Mesendoderm (in vitro differentiated cells): ENCODE measurements around the gene CTNND2.

ENCODE experiments used
- DNase-seq: peaks from one replicate; pipeline ENCODE4 v3.0.0; 2013
- H2AK5ac ChIP-seq: 2 replicates; pipeline ENCODE4 v1.6.1; 2013; ENCODE audit warnings: low read length, inconsistent platforms
- H2BK120ac ChIP-seq: 2 replicates; pipeline ENCODE4 v1.6.1; 2013; ENCODE audit warnings: low read depth, mild to moderate bottlenecking, low read length, moderate library complexity, mixed read lengths
- H2BK15ac ChIP-seq: replicated peaks from 2 replicates; pipeline ENCODE4 v1.6.1; 2013; ENCODE audit warnings: low read depth, mild to moderate bottlenecking, moderate library complexity
- H2BK5ac ChIP-seq: 2 replicates; pipeline ENCODE4 v1.6.1; 2013; ENCODE audit warnings: low read length, inconsistent platforms
- H3K18ac ChIP-seq: 2 replicates; pipeline ENCODE4 v1.6.1; 2013; ENCODE audit warnings: mild to moderate bottlenecking, low read length, mixed read lengths
- H3K23ac ChIP-seq: one replicate; pipeline ENCODE4 v1.6.1; 2013; ENCODE audit warnings: low read length
- H3K27ac ChIP-seq: 2 replicates; pipeline ENCODE4 v1.5.1; 2013; ENCODE audit warnings: low read depth, mild to moderate bottlenecking, inconsistent platforms, low read length, moderate library complexity
- H3K27me3 ChIP-seq: 2 replicates; pipeline ENCODE4 v1.6.1; 2013; ENCODE audit warnings: low read length, control low read depth, mild to moderate bottlenecking, inconsistent platforms; ENCODE audit not compliant: insufficient read depth, poor library complexity
- H3K36me3 ChIP-seq: 2 replicates; pipeline ENCODE4 v1.6.1; 2013; ENCODE audit warnings: low read length, inconsistent platforms; ENCODE audit not compliant: control insufficient read depth, insufficient read depth
- H3K4ac ChIP-seq: one replicate; pipeline ENCODE4 v1.6.1; 2013; ENCODE audit warnings: low read depth, mild to moderate bottlenecking, low read length, moderate library complexity
- H3K4me1 ChIP-seq: 2 replicates; pipeline ENCODE4 v1.6.1; 2013; ENCODE audit warnings: low read depth, low read length, inconsistent platforms; ENCODE audit not compliant: control insufficient read depth
- H3K4me2 ChIP-seq: 2 replicates; pipeline ENCODE4 v1.6.1; 2013; ENCODE audit warnings: low read length
- H3K4me3 ChIP-seq: 2 replicates; pipeline ENCODE4 v1.5.1; 2013; ENCODE audit warnings: mild to moderate bottlenecking, low read length
- H3K56ac ChIP-seq: one replicate; pipeline ENCODE4 v1.6.1; 2013; ENCODE audit warnings: low read length
- H3K79me1 ChIP-seq: 2 replicates; pipeline ENCODE4 v1.6.1; 2013; ENCODE audit warnings: low read length, inconsistent platforms
- H3K79me2 ChIP-seq: 2 replicates; pipeline ENCODE4 v1.6.1; 2013; ENCODE audit warnings: mild to moderate bottlenecking, low read length; ENCODE audit not compliant: control insufficient read depth, insufficient read depth
- H3K9ac ChIP-seq: 2 replicates; pipeline ENCODE4 v1.6.1; 2013; ENCODE audit warnings: low read length, inconsistent platforms
- H4K5ac ChIP-seq: one replicate; pipeline ENCODE4 v1.6.1; 2013; ENCODE audit warnings: low read length
- H4K8ac ChIP-seq: one replicate; pipeline ENCODE4 v1.6.1; 2013; ENCODE audit warnings: low read depth, mild to moderate bottlenecking, control low read depth, low read length, moderate library complexity
- WGBS: extraction: QIAGEN DNeasy Blood & Tissue Kit; methylation state at CpG from one replicate; pipeline ENCODE4 v1.1.7; 2013; ENCODE audit warnings: low lambda C conversion rate, missing lambda C conversion rate; ENCODE audit not compliant: insufficient coverage; ENCODE audit errors: extremely low coverage; 5-methylcytosine and 5-hydroxymethylcytosine counted together

CTNND2 gene

DNA sequence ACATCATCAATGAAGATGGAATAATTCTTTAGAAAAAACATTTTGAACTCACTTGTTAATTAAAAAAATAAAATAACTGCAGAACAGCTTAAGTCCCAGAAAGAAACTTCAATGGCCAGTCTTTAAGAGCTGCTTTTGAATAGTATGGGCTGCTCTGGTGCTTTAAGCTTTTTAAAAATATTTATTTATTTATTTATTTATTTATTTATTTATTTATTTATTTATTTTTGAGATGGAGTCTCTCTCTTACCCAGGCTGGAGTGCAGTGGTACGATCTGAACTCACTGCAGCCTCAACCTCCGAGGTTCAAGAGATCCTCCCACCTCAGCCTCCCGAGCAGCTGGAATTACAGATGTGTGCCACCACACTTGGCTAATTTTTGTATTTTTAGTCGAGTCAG lies 626.9 kb downstream of the CTNND2 start:
- Histone ChIP-seq H3K18ac (no peak overlapping the region), H2BK15ac (no peak overlapping the region), H2BK120ac (no peak overlapping the region), H3K79me2 (no peaks in the 10 kb centered on the region), H3K27me3 (no peaks in the 10 kb centered on the region), H3K36me3 (no peaks in the 10 kb centered on the region), H2AK5ac (no peak overlapping the region), H3K9ac (no peak overlapping the region), H4K5ac (no peak overlapping the region), H4K8ac (no peak overlapping the region), H3K56ac (no peak overlapping the region), H3K4me1 (no peaks in the 10 kb centered on the region), H3K4ac (no peak overlapping the region), H3K4me3 (no peak overlapping the region), H3K27ac (no peak overlapping the region), H2BK5ac (no peak overlapping the region), H3K23ac (no peak overlapping the region), H3K4me2 (no peak overlapping the region), H3K79me1 (no peaks in the 10 kb centered on the region)
- WGBS = no CpG with 5 or more reads among the region's 4 CpGs
- no peak for DNase-seq

DNA sequence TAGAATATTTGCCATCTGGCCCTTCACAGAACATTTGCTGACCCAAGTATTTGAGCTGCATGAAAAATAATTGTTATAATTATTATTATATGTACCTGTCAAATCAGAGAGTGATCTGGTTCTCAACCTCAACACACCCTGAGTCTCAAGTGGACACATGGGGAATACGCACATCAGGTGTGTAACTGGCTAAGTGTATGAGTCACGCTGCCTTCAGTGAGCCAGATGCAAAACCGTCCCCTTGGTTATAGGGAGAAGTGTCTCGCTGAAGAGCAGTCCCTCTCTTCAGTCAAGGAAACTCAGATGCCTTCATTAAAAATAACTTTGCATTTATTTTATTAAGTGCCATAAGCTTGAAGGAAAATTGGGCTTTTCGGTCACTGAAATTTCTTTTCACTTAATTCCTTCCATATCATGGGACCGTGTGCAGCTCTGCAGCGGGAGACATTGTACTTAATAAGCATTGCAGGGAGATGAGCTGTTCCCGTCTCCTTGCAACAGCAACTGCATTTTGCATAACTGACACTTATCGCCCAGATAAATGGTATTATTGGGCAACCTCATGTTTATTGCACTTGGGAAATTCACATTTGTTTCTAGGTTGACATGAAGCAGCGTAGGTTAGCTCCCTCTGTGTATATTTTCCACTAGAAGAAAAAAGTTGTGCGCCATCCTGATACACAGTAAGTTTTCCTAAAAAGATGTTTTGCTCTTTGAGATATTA lies 630.9 kb downstream of the CTNND2 start:
- Histone ChIP-seq H3K4ac (no peak overlapping the region), H3K9ac (no peak overlapping the region), H3K4me3 (no peak overlapping the region), H3K18ac (no peak overlapping the region), H3K4me2 (no peak overlapping the region), H3K27ac (no peak overlapping the region), H3K36me3 (no peaks in the 10 kb centered on the region), H2AK5ac (no peak overlapping the region), H2BK120ac (no peak overlapping the region), H3K79me1 (no peaks in the 10 kb centered on the region), H4K5ac (no peak overlapping the region), H4K8ac (no peak overlapping the region), H2BK5ac (no peak overlapping the region), H3K56ac (no peak overlapping the region), H2BK15ac (no peak overlapping the region), H3K27me3 (no peaks in the 10 kb centered on the region), H3K4me1 (no peaks in the 10 kb centered on the region), H3K79me2 (no peaks in the 10 kb centered on the region), H3K23ac (no peak overlapping the region)
- no CpG with 5 or more reads among the region's 11 CpGs for WGBS
- no peak for DNase-seq

GRCh38 chr5:11269515-11269914 lies 634.7 kb downstream of the CTNND2 start:
- no peak overlapping the region for H4K8ac ChIP-seq
- no peaks in the 10 kb centered on the region for H3K27me3 ChIP-seq
- H3K4me2 ChIP-seq = no peak overlapping the region
- H2AK5ac ChIP-seq = no peak overlapping the region
- H3K9ac ChIP-seq = no peak overlapping the region
- no peak overlapping the region for H2BK5ac ChIP-seq
- H4K5ac ChIP-seq = no peak overlapping the region
- no CpG with 5 or more reads among the region's 3 CpGs for WGBS
- no peak overlapping the region for H3K18ac ChIP-seq
- no peak overlapping the region for H3K23ac ChIP-seq
- H3K56ac ChIP-seq = no peak overlapping the region
- H3K4me3 ChIP-seq = no peak overlapping the region
- H3K79me1 ChIP-seq = no peaks in the 10 kb centered on the region
- no peak overlapping the region for H3K27ac ChIP-seq
- no peak for DNase-seq
- no peaks in the 10 kb centered on the region for H3K36me3 ChIP-seq
- H2BK120ac ChIP-seq = no peak overlapping the region
- no peaks in the 10 kb centered on the region for H3K79me2 ChIP-seq
- H3K4ac ChIP-seq = no peak overlapping the region
- H3K4me1 ChIP-seq = no peaks in the 10 kb centered on the region
- H2BK15ac ChIP-seq = no peak overlapping the region

DNA sequence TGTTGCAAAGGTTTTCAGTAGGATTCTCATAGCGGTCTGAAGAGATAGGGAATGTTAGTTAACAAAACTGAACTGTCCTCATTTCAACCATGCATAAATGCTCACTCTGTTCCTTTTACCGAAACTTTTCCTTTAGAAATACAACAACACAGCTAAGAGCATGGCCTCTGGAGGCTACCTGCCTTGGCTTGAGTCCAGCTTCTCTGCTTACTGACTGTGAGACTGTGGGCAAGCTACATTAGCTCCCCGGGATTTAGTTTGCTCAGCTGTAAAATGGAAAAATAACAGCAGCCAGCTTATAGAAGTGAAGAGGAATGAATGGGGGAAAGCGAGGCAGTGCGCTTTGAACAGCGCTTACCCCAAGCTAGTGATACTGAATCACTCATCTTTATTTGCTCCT lies 635.4 kb downstream of the CTNND2 start:
- H3K4me1 ChIP-seq = no peaks in the 10 kb centered on the region
- no peak overlapping the region for H3K23ac ChIP-seq
- H2BK15ac ChIP-seq = no peak overlapping the region
- H2AK5ac ChIP-seq = no peak overlapping the region
- H3K79me2 ChIP-seq = no peaks in the 10 kb centered on the region
- H4K5ac ChIP-seq = no peak overlapping the region
- no peak overlapping the region for H3K27ac ChIP-seq
- no peak overlapping the region for H3K4ac ChIP-seq
- H3K4me2 ChIP-seq = no peak overlapping the region
- no peak overlapping the region for H3K9ac ChIP-seq
- H2BK5ac ChIP-seq = no peak overlapping the region
- H3K79me1 ChIP-seq = no peaks in the 10 kb centered on the region
- no peak overlapping the region for H3K4me3 ChIP-seq
- H2BK120ac ChIP-seq = no peak overlapping the region
- no peak overlapping the region for H3K56ac ChIP-seq
- no peaks in the 10 kb centered on the region for H3K36me3 ChIP-seq
- DNase-seq = no peak
- WGBS = no CpG with 5 or more reads among the region's 6 CpGs
- H3K18ac ChIP-seq = no peak overlapping the region
- H3K27me3 ChIP-seq = no peaks in the 10 kb centered on the region
- H4K8ac ChIP-seq = no peak overlapping the region

GRCh38 chr5:11266331-11266730 lies 637.9 kb downstream of the CTNND2 start:
- Histone ChIP-seq H4K8ac (no peak overlapping the region), H4K5ac (no peak overlapping the region), H3K23ac (no peak overlapping the region), H3K9ac (no peak overlapping the region), H3K4me2 (no peak overlapping the region), H3K27me3 (no peaks in the 10 kb centered on the region), H3K4me1 (no peaks in the 10 kb centered on the region), H3K79me1 (no peaks in the 10 kb centered on the region), H3K36me3 (no peaks in the 10 kb centered on the region), H3K56ac (no peak overlapping the region), H3K4me3 (no peak overlapping the region), H3K4ac (no peak overlapping the region), H3K18ac (no peak overlapping the region), H2AK5ac (no peak overlapping the region), H2BK5ac (no peak overlapping the region), H3K79me2 (no peaks in the 10 kb centered on the region), H2BK15ac (no peak overlapping the region), H3K27ac (no peak overlapping the region), H2BK120ac (no peak overlapping the region)
- DNase-seq = no peak
- no CpG with 5 or more reads among the region's 2 CpGs for WGBS

GRCh38 chr5:11261241-11261640 lies 643.0 kb downstream of the CTNND2 start:
- H2BK15ac ChIP-seq = no peak overlapping the region
- H3K79me1 ChIP-seq = no peaks in the 10 kb centered on the region
- H3K4ac ChIP-seq = no peak overlapping the region
- H3K27ac ChIP-seq = no peak overlapping the region
- H2BK5ac ChIP-seq = no peak overlapping the region
- DNase-seq = no peak
- no CpG with 5 or more reads among the region's 6 CpGs for WGBS
- H2BK120ac ChIP-seq = no peak overlapping the region
- no peak overlapping the region for H3K4me2 ChIP-seq
- no peaks in the 10 kb centered on the region for H3K4me1 ChIP-seq
- H3K36me3 ChIP-seq = no peaks in the 10 kb centered on the region
- no peak overlapping the region for H4K5ac ChIP-seq
- no peak overlapping the region for H2AK5ac ChIP-seq
- H3K56ac ChIP-seq = no peak overlapping the region
- no peaks in the 10 kb centered on the region for H3K79me2 ChIP-seq
- no peak overlapping the region for H4K8ac ChIP-seq
- H3K18ac ChIP-seq = no peak overlapping the region
- H3K4me3 ChIP-seq = no peak overlapping the region
- H3K9ac ChIP-seq = no peak overlapping the region
- no peak overlapping the region for H3K23ac ChIP-seq
- H3K27me3 ChIP-seq = no peaks in the 10 kb centered on the region
